Measurements from ENCODE around the gene SCN2A.

DNA sequence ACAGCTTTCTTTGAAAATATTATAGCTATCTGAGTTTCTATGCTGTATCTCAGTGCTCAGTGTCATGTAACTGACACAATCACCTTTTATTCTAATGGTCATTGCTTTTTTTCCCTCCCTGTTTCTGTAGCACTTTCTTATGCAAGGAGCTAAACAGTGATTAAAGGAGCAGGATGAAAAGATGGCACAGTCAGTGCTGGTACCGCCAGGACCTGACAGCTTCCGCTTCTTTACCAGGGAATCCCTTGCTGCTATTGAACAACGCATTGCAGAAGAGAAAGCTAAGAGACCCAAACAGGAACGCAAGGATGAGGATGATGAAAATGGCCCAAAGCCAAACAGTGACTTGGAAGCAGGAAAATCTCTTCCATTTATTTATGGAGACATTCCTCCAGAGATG, 56.4 kb downstream of the SCN2A start:
- no peak for TF ChIP-seq CTCF (optimal IDR thresholded peaks at IDR 0.05 in 1 of 3, IDR thresholded peaks at IDR 0.05 in 1 of 3, conservative IDR thresholded peaks at IDR 0.05 in 1 of 3; ENCODE audit: extremely low read depth in 1 of 3, insufficient read depth in 2 of 3, low read length in 3 of 3)
- TF ChIP-seq EZH2 (IDR thresholded peaks at IDR 0.05; ENCODE audit: low read length): no peak

All from keratinocyte (primary cell).